ENCODE data around the gene SLC22A12.

Gene SLC22A12

DNA sequence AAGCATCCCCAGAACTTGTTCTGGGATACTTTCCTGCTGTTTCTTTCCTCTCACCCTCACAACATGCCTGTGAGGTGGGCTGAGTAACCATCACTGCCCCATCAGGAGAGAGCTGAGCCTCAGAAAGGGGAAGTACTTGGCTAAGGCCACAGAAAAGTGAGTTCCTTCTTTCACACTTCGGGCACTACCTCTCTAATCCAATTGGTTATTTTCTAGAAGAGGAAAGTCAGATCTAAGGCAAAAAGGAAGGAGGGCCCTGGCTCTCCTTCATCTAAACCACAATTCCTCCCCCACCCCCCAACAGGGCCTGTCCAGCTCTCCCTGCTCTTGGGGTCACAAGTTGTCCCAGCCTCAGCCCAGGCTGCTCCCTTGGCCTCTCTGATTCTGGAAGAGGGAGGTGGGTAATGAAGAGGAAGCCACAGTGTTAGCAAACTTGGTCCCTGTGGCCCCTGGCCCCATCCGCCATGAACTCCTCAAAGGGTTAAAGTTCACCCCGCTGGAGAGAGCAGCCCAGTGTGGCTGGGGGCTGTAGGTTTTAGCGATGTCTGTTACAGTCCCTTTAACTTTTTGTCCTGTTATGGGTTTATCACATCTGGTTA, 34.0 kb downstream of the SLC22A12 start:
- DNase-seq (ENCODE audit: low read depth in 2 of 2), result no peak

DNA sequence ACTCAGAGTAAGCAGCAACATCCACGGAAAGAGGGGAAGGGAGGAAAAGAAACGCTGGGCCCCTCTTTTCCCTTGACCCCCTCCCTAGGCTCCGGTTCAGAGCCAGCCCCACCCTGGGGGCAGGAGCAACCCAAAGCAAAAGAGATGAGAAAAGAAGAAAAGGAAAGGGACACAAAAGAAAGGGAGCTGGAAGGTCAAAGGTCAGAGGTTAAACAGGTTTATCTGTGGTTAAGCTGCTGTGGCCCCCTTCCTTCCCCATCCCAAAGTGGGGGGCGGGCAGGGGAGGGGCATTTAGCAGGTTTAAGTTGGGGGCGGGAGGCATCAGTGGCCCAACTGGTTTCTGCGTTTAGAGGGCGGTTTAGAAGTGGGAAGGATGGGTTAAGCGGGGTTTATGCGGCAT, 35.6 kb downstream of the SLC22A12 start:
- DNase-seq (ENCODE audit: low read depth in 2 of 2), result no peak

DNA sequence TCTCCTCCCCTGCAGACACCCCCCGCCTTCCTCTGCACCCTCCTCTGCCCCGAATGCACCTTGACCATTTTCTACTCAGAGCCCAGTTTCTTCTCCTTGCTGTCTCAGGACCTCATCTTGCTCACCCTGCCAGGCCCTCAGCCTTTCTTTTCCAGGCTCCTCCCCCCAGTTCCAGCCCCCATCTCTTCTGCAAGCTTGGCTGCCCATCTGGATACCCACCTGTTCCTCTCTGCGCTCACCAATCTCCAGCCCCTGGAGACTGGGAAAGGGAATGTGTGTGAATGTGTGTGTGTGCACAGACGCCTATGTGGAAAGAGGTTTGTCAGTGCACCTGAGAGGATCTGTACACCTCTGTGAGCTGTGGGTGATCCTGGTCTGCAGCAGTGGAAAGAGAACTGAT, 36.4 kb downstream of the SLC22A12 start:
- no peak for DNase-seq (ENCODE audit: low read depth in 2 of 2)

DNA sequence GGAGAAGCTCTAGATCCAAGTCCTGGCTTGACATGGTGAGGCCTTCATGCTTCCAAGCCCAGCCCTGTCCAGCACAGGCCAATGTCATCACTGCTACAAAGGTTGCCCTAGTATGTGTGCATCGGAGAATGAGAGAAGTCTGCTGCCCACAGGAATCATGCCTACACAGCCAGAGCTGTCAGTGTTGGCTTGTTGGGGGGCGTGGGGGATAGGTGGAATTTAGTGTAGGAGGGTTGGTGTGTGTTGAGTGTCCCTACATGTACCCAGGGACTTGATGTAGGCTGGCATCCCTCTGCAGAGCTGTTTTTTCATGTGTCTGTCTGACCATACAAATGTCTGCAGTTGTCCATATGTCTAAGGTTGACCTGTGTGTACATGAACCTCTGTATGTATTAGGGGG, 37.6 kb downstream of the SLC22A12 start:
- no peak for DNase-seq (ENCODE audit: low read depth in 2 of 2)

DNA sequence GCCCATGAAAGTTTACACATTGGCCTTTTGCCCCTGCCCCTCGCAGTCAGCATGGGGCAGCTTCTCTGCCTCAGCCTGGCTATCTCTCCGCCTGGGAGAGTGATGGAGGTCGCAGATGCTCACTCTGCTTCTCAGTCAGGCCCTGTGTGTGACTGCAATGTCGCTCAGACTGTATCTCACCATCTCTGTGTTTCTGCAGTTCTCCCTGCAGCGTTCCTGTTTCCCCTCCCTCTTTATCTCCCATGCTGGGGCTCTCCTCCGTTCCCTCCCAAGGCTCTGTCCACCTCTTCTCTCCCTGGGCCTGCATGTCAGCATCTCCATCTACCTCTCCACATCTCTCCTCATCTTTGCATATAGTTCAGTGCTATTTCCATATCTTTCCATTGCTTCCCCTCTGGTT, 38.1 kb downstream of the SLC22A12 start:
- DNase-seq (ENCODE audit: low read depth in 2 of 2), result no peak

DNA sequence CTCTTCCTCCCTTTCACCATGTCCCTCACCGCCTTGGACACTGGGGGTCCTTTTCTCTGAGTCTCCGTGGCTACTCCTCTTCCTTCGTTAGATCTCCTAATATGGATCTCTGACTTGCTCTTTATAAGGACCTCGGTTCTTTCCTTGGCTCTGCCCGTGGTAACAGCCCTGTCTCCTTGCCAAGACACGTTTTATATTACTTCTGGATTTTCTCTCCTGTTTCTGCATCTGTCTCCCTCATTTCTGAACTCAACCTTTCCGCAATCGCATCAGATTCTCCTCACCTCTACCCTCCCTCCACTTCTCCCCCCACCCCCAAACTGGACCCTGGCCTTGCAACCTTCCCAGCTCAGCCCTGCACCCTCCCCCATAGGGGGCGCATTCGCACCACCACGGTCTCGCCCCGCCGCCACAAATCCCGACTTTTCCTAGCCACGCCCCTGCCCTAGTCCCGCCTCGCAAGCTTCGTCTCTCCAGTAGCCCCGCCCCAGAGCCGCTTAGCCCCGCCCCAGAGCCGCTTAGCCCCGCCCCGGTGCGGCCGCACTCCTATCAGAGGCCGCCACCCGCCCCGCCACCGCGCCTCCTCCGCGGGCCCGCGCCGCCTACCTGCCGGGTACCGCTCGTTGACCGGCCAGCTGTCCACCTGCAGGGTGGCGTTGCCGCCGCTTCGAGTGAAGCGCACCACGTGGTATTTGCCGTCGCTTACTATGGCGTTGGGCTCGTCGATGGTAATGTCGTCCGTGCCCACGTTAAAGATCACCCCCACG, 39.0 kb downstream of the SLC22A12 start:
- DNase-seq (ENCODE audit: low read depth in 2 of 2), result no peak

DNA sequence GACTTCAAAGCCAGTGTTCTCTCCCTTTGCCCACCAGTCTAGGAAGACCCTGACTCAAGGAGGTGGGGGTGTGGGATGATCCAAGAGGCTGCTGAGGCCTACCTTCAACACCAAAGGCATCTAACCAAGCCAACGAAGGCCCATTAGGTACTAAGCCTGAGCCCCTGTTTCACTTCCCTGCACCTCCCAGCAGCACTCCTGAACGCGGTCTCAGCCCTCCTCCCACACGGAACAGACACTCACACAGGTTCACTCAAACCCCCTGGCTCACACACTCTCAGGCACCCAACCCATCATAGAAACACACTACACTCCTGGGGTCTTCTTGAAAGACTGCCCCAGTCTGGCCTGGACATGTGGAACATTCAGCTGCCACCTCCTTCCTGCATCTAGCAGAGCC, 40.7 kb downstream of the SLC22A12 start:
- DNase-seq (ENCODE audit: low read depth in 2 of 2), result no peak

DNA sequence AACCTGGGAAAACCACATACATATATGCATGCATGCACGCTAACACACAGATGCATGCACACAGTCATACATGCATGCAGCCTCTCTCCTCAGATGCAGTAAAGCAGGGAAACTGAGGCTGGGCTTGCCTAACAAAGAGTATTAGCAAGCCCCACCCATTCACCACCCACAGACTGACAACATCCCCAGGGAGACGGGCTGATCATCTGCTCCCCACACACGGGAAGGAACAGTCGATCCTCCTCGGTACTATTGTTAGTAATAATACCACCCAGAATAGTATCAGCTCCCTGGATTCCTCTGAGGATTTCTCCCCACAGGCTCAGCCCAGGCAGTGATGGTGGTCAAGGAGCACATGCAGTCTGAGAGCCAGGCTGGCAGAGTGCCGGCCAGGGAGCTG, 41.2 kb downstream of the SLC22A12 start:
- DNase-seq (ENCODE audit: low read depth in 2 of 2), result no peak

DNA sequence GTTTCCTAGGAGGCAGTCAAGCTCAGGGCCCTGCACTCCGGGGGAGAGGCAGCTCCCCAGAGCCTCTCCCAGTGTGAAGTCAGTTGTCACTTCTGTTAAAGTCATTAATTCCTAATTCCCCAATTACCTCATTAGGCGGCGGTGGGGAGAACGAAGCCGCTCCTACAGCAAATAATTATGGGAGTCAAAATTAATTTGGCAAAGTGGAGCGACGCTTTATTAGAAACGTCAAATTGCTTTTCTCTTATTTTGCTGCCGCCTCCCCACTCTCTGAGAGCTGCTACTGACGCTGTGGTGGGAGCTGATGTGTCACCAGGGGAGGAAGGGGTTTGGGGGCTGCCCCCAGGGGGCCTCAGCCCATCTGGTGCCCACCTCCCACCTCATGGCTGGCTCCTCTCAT, 41.6 kb downstream of the SLC22A12 start:
- DNase-seq (ENCODE audit: low read depth in 2 of 2), result no peak

DNA sequence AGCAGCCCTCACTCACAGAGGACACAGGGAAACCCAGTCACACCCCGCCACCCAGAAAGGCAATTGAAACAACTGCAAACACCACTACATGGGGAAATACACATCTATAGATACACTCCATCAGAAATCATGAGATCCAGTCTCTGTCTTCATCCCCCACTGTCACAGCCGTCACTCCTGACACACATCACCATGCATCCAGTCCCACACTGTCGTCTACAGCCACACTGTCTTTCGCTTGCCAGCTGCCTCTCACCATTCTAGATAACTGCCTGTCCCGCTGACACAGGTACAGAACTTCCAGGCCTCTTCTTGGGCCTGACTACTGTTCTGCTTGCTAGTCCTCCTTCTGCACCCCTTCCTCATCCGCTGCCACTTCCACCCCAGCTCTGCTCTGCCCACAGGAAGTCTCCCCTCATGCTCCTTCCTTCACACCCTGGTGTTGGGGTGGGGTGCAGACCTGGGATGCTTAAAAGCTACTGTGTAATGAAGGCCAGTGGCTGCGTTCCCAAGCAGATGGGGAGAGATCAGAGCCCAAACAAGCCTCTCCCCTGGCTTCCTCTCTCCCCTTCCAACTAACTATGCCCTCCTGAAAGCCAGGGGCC, 42.6 kb downstream of the SLC22A12 start:
- DNase-seq (ENCODE audit: low read depth in 2 of 2), result no peak

DNA sequence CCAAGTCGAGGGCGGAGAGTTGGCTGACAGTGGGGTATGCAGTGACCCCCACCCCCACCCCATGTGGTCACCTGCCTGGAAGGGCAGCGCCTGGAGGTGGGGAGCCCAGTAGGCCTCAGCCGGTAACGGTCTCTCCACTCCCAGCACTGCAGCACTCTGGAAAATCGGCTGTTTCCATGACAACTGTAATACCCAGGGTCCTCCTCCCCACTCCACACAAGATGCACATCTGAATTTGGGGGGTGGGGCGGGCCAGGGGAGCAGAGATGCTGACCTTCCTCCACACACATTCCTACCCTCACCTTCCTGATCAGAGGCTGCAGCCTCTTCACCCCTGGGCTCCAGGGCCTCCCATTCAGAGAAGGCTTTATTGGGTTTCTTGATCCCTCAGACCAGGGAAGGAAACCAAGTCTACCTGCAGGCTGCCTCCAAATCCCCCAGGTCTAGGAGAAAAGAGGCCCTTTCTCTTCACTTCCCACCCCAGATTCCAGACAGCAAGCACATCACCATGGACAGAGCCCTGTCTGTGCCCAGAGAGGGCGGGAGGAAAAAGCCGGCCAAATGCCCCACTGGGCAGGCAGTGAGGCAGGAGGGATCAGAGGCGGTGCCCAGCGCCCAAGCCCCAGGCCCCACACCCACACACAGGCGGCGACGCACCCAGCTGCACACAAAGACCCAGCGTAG, 46.5 kb downstream of the SLC22A12 start:
- DNase-seq (ENCODE audit: low read depth in 2 of 2), result no peak

DNA sequence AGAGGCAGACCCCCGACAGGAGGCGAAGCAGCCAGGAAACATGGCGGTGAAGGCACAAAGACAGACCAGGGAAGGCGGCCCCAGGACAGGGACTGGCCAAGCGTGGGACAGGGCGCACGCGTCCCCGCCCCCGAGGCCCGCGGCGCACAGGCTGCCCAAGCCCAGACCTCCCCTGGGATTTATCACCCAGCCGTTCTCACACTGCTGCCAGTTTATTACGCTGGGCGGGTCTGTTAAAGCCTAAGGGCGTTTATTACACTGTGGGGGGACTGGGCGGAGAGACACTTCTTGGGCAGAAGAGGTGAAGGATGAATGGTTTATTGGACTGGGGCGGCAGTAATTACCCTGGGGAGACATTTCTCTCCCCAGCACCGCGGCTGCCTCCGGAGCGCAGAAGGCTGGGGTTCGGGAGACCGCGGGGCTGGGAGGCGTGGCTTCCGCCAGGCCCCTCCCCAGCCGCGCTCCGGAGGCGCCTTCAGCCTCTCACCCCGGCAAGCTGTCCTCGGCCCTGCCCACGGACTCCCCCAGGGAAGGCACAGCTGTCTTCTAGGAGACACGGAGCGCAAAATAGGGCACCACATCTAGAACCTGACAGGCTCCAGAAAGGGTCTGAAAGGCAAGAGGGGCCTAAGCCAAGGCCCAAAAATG, 47.1 kb downstream of the SLC22A12 start:
- DNase-seq (ENCODE audit: low read depth in 2 of 2), result no peak

DNA sequence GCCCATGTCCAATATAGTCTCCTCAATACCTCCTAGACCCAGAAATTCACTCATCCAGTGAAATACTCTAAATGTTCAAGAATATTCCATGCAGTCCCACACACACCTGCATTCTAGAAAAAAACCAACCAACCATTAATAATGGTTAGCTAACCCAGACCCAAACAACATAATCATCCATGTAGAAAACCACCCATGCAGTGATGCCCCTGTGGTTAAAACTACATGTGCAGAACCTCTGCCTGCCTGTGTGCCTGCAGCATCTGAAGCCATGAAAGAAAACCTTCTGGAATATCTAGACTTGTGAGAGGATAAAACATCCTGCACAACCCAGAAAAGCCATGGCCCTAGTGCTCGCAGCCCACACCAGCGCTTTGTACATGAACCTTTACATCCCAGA, 47.8 kb downstream of the SLC22A12 start:
- no peak for DNase-seq (ENCODE audit: low read depth in 2 of 2)

DNA sequence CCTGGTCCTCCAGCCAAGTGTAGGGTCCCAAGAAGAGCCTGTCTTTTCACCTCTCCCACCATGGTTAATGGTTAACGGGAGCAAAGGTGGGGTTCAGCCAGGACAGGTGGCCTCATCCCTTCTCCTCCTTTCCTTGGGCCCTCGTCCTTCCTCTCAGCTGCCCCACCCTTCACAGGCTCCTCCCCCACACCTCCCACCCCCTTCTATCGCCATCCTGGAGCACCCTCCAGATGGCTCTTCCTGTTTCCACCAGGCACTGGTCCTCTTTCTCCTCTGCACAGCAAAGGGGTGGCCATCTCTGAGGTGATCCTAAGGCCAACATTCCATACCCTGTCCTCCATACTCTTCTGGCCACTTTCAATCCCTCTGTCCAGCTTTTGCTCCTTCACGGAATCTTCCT, 48.9 kb downstream of the SLC22A12 start:
- no peak for DNase-seq (ENCODE audit: low read depth in 2 of 2)

DNA sequence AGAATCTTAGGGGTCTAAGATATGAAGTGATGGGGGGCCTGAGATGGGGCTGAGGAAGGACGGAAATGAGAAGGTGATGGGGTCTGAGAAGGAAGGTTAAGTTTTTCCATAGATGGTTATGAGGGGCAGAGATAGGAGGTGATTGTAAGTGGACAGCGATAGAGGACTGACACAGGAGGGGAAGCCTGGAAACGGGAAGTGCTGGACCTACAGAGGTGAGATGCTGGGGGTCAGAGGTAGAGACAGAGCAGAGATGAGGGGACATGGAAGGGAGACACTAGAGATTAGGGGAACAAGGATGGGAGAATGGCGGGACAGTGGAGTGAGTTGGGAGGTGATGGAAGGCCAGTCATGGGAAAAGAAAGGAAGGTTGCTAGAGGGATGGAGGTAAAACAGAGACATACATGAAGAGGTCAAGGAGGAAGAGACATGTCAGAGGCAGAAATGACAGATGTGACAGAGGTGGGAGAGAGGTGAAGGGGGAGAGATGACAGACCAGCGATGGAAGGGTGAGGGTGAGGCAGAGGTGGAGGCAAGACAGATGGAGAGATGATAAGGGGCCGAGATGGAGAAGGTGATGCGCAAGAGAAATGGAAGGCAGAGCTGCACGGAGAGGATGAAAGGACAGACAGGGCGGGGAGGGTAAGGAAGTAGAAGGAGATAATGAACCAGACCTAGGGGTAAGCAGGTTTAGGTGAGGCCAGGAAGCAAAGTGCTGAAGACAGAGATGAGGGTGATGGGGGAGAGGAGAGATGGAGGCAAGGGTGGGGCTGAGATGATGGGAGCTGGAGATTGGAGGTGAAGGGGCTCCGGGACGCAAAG, 50.8 kb downstream of the SLC22A12 start:
- DNase-seq (ENCODE audit: low read depth in 2 of 2), result no peak

DNA sequence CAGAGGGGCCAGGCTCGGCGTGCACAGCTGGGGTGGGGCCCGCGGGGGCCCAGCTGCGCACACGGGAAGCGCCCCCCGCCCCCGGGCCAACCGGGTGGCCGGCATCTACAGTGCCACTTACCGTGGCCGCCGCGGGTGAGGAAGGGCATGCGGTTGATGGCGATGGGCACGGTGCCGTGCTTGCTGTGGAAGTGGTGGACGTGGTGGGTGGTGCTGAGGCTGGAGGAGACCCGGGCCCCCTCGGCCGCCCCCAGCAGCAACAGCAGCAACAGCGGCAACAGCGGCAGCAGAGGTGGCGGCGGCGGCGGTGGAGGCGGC, 51.4 kb downstream of the SLC22A12 start:
- DNase-seq (ENCODE audit: low read depth in 2 of 2), result no peak

DNA sequence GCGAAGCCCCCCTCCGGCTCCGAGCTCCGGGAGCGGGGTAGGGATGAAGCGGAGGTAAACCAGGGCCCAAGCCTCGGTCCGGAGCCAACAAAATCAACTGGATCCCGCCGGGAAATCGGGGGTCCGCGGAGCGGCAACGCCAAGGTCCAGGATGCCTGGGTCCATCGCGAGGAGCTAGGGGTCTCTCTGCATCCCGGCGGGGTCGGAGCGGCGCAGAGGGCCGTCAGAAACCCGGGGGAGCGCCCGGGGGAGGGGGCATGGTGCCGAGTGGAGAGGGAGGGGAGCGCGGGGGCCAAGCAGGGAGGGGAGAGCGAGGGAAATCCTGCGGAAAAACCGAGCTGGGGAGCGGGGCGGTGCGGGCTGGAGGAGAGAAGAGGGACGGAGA, 51.8 kb downstream of the SLC22A12 start:
- DNase-seq (ENCODE audit: low read depth in 2 of 2), result no peak

DNA sequence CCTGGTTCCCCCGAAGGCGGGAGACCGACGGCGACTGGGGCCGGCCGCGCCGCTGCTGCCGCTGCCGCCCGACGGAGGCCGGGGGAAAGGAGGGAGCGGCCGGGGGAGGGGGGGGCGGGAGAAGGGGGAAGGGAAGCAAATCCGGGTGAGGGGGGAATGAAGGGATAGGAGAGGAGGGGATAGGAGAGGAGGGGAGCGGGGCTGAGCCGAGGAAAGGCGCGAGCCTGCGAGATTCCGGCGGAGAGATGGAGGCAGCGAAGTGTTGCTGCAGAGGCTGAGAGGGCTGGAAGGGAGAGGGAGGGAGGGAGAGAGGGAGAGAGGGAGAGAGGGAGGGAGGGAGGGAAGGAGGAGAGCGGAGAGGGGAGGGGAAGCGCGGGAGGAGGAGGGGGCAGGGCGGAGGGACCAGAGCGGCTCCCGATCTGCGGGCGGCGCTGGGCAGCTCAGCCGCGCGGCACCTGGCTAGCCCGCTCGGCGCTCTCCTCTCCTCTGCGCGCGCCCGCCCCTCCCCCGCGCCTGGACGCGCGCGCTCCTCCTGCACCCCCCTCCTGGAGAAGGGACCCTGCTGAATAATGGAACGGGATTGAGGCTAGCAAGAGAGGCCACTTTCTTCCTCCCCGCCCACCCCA, 52.3 kb downstream of the SLC22A12 start:
- DNase-seq (ENCODE audit: low read depth in 2 of 2), result no peak

DNA sequence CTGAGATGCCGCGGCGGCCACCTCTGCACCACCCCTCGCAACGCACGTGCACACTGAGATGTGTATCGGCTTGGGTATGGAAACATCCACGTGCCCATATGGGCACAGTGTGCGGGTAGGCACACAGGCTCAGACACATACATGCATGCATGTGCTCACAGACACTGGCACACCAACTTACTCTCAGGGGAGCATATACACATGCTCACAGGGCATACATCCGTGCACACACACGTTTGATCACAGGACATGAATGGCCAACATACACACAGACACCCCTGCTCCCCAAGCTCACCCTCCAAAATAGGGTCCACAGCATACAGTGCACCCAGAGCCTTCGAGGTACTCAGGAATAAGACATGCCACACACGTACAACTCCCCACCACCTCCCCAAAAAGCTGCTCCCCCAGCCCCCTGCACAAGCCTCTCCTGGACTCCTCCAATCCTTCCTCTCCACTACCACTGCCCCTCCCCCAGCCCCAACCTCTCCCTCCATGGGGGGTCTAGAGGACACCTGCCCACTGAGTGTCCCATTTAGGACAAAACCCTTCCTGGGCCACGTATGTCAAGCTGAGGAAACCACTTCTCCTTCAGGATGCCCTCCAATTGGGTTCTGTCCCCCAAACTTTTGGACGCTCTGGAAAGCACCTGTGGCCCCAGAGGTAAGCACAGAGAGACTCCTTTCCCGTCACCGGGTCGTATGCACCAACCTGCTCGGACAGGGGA, 53.1 kb downstream of the SLC22A12 start:
- DNase-seq (ENCODE audit: low read depth in 2 of 2), result no peak

DNA sequence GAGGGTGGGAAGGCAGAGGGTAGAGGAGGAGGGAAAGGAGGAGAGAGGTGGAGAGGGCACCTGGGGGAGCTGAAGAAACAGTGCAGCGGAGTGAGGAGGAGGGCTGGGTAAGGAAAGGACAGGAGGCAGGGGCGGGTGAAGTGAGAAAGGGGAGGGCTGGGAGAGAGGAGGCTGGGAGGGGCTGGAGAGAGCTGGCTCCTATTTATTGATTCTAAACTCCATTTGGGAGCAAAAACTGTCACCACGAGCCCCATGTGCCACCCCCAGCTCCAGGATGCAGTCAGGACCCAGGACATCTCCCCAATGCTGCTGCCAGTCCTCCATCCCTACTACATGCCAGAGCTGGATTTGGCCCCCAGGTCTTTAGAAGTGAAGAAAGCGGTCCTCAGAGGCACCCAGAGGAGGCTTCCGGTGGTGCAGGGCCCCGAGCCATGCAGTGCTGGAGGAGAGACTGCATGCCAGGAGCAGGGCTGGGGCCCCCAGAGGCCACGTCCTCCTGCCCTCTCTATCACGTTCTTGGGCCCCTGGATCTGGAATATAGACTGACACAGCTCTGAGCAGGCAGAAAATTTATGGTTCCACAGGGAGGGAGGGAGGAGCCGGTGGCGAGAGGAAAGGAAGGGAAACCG, 53.7 kb downstream of the SLC22A12 start:
- no peak for DNase-seq (ENCODE audit: low read depth in 2 of 2)
